Measurements from ENCODE around the gene NPEPL1. TPM values are rescaled to one million over a fixed set of nuclear protein-coding genes. Genes with fewer than 3 reads are reported as not detected.

Gene NPEPL1
- total RNA-seq, 1 experiment from 2014 or later: 1.3 TPM

DNA sequence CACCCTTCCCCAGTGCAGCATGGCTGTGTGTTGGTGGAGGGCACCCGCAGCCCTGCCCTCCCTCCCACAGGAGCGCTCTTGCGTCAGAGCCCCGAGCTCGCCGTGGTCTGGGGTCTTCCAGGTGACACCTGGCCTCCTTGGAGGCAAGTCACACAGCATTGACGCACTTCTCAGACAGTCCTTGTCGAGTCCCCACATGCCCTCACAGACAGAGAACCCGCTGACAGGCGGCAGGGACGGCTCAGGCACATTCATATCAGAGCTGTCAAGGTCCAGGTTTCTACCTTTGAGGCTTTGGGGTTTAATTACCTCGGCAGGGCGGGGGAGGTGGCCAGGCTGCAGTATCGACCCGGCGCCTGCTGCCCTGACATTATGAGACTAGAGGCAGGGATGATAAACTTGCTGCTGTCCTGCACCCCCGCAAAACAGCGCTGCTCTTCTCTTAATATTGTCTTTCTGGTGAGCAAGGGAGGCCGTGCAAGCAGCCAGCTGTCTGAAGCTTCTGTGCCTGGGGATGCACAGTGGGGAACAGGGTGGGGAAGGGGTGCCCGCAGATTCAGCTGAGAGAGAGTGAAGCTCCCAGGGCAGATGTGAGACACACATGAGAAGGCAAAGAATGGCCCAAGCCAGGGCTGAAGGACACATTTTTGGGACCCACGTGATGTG lies 4.7 kb downstream of the NPEPL1 start:
- in situ Hi-C loops (cut with HindIII; ENCODE audit: low sequenced_read_pairs): no loop called here
- DNase-seq (ENCODE audit: low spot score): no peak

GRCh38 chr20:58697867-58698703 lies 5.5 kb downstream of the NPEPL1 start:
- DNase-seq (ENCODE audit: low spot score): no peak
- in situ Hi-C loops (cut with HindIII; ENCODE audit: low sequenced_read_pairs): no loop called here

- DNase-seq (ENCODE audit: low spot score): no peak
- in situ Hi-C loops (cut with HindIII; ENCODE audit: low sequenced_read_pairs): no loop called here
These were observed 6.4 kb downstream of the NPEPL1 start for GRCh38 chr20:58698741-58699622.

GRCh38 chr20:58699623-58700107 lies 7.1 kb downstream of the NPEPL1 start:
- in situ Hi-C loops (cut with HindIII; ENCODE audit: low sequenced_read_pairs): no loop called here
- DNase-seq (ENCODE audit: low spot score): no peak

- DNase-seq (ENCODE audit: low spot score): no peak
- in situ Hi-C loops (cut with HindIII; ENCODE audit: low sequenced_read_pairs): no loop called here
These were observed 7.7 kb downstream of the NPEPL1 start for GRCh38 chr20:58700121-58700821.

DNA sequence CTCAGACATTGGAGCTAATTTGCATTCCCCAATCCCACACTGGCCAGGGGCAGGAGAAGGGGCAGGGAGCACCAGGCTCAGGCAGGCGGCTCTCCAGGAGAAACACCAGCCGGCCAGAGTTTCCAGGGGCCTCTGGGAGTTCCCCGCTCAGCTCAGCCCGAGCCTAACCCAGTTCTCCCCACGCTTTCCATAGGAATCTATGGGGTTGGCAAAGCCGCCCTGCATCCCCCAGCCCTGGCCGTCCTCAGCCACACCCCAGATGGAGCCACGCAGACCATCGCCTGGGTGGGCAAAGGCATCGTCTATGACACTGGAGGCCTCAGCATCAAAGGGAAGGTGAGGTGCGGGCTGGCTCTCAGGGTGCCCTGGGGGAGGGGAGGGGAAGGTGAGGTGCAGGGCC lies 8.2 kb downstream of the NPEPL1 start:
- in situ Hi-C loops (cut with HindIII; ENCODE audit: low sequenced_read_pairs): no loop called here
- no peak for DNase-seq (ENCODE audit: low spot score)

GRCh38 chr20:58701431-58702160 lies 9.0 kb downstream of the NPEPL1 start:
- DNase-seq (ENCODE audit: low spot score): no peak
- in situ Hi-C loops (cut with HindIII; ENCODE audit: low sequenced_read_pairs): no loop called here

- no peak for DNase-seq (ENCODE audit: low spot score)
- in situ Hi-C loops (cut with HindIII; ENCODE audit: low sequenced_read_pairs): no loop called here
These were observed 9.5 kb downstream of the NPEPL1 start for GRCh38 chr20:58702161-58702510.

GRCh38 chr20:58702859-58703648 lies 10.5 kb downstream of the NPEPL1 start:
- DNase-seq (ENCODE audit: low spot score): no peak

DNA sequence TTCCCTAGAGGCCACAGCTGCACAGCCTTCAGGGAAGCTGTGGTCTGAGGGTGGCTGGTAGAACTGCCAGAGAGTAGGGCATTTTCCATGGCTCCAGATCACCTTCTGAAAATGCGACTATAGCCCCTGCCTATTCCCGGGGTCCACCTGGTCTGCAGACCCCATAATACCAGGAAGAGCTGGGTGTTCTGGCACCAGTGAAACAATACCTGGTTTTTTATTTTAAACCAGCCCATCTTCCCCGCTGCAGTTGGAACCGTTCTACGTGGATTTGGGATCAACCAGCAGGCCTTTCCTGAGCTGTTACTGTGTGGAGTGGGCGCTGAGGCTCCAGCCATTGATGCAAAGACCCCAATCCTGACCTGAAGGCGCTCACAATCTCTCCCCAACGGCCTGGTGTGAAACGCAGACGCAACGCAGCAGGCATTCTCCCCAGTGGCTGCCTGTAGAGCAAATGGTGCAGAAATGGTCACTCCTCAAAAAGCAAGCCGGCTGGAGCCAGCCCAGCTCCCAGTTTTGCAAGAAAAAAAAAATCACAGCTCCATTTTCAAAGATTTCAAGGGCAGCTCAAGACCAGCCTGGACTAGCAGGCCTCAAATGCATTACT lies 11.3 kb downstream of the NPEPL1 start:
- in situ Hi-C loops (cut with HindIII; ENCODE audit: low sequenced_read_pairs): no loop called here
- no peak for DNase-seq (ENCODE audit: low spot score)

More at GRCh38 chr20:58702859-58703648, 10.5 kb downstream of the NPEPL1 start:
- in situ Hi-C loops (cut with HindIII; ENCODE audit: low sequenced_read_pairs): no loop called here

- peak; percentile 19 for DNase-seq (ENCODE audit: low spot score)
- in situ Hi-C loops (cut with HindIII; ENCODE audit: low sequenced_read_pairs): no loop called here
These were observed 12.8 kb downstream of the NPEPL1 start for GRCh38 chr20:58705208-58705926.

DNA sequence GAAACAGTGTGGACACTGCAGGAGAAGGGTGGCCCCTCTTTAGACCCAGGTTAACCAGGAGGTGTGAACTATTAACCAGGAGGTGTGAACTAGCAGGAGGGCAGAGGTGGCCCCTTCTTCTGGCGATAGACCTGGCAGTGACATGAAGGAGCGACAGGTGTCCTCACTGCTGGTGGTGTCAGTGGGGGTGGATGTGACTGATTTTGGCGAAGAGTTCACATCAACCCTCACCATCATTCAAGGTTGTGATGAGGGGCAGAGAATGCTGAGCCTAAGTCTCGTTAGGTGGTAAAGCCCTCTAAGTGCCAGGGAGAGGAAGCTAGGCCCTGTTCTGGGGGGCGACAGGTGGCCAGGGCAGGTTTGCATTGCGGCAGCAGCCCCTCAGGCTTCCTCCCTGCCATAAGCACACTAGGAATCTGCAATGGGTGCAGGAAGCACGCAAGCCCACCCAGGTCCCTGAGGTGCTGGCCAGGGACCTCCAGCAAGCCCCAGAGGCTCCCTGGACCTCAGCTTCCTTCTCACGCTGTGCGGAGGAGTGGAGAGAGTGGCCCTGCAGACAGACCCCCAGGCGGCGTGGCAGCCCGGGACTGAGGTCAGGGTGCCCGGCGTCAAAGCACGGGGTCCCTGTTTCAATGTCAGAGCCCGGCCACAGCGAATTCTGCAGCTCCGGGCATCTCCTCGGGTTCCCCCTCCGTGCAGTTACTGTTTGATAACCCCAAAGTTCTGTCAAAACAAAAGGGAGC lies 13.7 kb downstream of the NPEPL1 start:
- DNase-seq (ENCODE audit: low spot score): no peak

GRCh38 chr20:58706975-58707681 lies 14.5 kb downstream of the NPEPL1 start:
- no peak for DNase-seq (ENCODE audit: low spot score)
- in situ Hi-C loops (cut with HindIII; ENCODE audit: low sequenced_read_pairs): no loop called here

More for the DNA sequence above, 13.7 kb downstream of the NPEPL1 start:
- in situ Hi-C loops (cut with HindIII; ENCODE audit: low sequenced_read_pairs): no loop called here

DNA sequence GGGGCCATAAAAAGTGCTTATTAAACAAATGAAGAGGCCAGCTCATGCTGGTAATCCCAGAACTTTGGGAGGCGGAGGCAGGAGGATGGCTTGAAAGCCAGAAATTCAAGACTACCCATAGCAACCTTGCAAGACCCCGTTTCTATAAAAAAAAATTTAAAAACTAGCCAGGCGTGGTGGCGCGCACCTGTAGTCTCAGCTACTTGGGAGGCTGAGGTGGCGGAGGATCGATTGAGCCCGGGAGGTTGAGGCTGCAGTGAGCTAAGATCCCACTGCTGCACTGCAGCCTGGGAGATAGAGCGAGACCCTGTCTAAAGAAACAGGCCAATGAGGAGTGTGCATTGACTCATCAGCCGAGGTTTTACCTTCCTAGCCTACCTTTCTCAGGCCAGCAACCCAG lies 15.2 kb downstream of the NPEPL1 start:
- no peak for DNase-seq (ENCODE audit: low spot score)
- in situ Hi-C loops (cut with HindIII; ENCODE audit: low sequenced_read_pairs): no loop called here

DNA sequence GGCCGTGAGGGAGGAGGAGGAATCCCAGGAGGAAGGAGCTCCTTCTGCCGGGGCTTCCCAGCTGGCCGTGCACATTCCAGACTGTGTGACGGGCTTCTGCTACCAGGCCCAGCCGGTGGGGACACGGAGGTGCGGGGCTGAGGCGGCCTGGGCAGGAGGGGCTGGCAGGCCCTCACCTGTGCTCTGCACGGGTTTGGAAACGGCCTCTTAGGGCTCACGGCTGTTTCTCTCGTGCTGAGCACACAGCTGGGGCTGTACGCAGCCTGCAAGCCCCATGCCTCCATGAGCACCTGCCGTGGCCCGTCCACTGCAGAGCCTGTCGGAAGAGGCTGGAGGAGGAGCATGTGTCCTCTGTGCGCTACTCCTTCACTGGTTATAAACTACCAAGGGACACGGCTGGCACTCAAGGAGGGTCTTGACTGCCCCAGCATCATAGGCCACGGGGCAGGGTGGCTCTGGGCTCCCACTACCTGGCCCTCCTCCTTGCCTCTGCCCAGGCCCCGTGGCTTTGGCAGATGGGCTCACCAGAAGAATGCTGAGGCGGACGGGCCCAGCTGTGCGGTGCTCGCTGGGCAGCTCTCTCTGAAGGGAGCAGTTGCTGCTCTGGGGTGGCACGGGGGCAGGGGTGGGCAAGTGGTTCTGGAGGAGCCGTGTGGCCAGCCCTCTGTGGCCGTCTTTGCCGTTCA lies 15.8 kb downstream of the NPEPL1 start:
- in situ Hi-C loops (cut with HindIII; ENCODE audit: low sequenced_read_pairs): no loop called here
- no peak for DNase-seq (ENCODE audit: low spot score)
